ENCODE data around the gene RPS15A. TPM values are rescaled to one million over a fixed set of nuclear protein-coding genes. Genes with fewer than 3 reads are reported as not detected.
"Not testable (repeated sequence)": the region's sequence is repeated elsewhere in the genome, so short reads cannot be mapped to it uniquely, and the experiment has no call there.

Gene RPS15A
- polyA plus RNA-seq, 3 donors, result 2,577 to 2,870 (median 2,796) TPM

DNA sequence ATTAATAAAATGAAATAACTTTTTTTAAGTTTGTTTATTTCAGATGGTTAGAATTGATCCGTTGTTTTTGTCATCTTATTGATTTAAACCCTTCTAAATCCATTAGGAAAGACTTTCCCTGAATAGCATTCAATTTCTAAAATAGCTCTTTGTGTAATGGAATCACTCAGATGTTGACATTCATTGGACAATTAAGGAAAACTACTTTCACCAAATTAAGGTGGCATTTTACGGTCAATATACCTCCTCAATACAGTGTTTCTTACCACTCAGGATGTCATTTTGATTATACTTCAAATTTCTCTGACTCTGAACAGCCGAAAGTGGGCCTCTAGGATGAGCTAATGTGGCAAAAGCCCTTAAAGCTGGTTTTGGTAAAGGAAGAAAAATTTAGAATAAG, 9.4 kb upstream of the RPS15A start:
- no peak for DNase-seq (ENCODE audit: low read depth in 3 of 3, low spot score in 2 of 3)

DNA sequence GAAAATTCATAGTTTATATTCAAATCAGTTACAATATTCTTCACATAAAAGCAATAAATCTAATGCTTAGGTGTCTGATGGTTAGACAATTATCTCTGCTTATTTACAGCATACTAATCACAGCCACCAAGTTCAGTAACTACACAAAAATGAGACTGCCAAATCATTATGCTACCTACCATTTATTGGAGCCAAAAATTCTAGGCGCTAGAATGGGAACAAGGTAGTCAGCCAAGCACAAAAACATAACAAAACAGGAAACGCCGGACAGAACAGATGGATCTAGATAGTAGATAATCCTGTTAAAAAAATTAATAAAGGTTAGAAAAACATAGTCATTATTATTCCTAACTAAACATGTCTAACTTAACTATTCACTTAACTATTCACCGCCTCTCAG, 7.6 kb upstream of the RPS15A start:
- no peak for DNase-seq (ENCODE audit: low read depth in 3 of 3, low spot score in 2 of 3)

DNA sequence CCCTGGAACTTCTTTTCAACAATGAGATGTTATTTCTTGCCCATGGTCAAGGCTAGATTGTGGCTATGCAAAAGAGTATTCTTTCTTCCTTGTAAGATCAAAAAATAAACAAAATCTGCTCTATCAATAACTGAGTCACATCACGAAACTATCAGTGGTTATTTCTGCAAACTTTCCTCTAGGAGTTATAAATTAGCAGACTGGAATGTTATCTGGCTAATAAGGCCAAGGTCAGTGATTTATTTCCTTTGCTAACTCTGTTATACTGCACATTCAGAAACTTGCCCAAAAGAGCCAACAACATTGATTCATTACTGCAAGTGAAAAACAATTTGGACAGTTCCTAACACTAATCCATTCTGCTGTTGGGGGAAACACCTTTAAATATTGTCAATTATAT, 6.2 kb upstream of the RPS15A start:
- no peak for DNase-seq (ENCODE audit: low read depth in 3 of 3, low spot score in 2 of 3)

DNA sequence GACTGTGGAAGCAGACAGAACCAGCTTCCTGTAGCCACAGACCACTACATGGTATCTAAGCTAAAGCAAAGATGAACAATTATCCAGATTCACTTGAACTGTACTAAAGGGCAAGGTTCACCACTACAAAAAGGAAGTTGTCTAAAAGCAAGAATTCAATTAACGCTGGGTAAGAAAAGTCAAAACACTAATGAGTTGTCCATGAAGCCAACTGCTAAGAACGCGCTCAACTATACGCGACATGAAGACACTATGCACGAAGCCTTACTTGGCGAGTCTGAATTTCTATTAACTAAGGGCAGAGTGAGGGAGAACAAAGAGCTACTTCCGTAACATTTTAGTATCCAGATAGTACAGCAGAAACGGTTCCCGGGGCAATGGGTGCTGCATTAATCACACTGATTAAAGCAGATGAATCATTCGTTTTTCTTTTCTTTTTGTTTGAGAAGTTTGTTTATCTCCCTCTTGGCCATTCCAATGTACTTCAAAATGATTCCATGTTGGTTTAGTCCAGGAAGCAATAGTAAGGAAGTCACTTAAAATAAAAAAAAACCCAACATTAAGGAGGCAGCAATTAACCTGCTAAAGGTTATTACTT, 2.8 kb upstream of the RPS15A start:
- no peak for DNase-seq (ENCODE audit: low read depth in 3 of 3, low spot score in 2 of 3)

DNA sequence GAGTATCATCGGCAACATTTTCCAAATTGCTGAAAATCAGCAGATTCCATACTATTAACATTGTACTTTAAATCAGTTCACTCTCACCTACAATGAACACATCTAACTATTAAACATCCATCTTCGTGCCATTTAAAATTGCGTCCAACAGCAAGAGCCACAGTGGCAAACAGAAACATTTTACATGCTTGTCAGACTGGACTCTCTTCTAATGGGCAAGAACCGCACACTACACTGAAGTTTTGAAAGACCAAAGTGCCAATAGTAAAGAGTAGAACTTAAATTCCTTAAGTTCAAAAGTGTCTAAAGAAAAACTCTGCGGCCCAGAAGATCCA, 652 bp downstream of the RPS15A start:
- no peak for DNase-seq (ENCODE audit: low read depth in 3 of 3, low spot score in 2 of 3)

DNA sequence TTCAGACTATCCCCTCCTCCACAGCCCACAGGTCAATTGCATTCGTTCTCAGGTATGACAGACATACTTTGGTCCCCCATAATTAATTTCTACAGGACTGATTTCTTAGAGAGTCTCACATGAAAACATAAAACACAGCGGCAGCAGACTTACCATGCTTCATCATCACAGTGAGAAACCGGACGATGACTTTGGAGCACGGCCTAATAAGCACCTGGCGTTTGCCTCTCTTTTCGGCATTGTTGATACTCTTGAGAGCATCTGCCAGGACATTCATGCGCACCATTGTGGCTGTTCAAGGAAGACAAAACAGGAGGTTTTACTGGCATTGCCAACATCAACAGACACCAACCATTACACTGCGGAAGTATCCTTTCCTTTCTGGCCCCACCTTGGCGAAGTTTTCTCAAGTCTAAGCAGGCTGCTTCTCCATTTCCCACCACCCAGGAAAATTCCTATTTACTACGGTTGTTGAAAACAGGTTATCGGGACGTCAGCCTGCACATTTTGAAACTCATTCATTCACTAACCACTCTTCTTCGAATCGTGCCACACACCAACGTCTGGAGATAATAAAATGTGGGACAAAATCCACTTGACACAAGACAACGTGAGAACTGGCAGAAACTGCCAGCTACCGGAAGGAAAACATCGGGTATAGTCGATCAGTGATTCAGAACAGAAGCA, 1.2 kb downstream of the RPS15A start:
- DNase-seq (ENCODE audit: low read depth in 3 of 3, low spot score in 2 of 3), result no peak

DNA sequence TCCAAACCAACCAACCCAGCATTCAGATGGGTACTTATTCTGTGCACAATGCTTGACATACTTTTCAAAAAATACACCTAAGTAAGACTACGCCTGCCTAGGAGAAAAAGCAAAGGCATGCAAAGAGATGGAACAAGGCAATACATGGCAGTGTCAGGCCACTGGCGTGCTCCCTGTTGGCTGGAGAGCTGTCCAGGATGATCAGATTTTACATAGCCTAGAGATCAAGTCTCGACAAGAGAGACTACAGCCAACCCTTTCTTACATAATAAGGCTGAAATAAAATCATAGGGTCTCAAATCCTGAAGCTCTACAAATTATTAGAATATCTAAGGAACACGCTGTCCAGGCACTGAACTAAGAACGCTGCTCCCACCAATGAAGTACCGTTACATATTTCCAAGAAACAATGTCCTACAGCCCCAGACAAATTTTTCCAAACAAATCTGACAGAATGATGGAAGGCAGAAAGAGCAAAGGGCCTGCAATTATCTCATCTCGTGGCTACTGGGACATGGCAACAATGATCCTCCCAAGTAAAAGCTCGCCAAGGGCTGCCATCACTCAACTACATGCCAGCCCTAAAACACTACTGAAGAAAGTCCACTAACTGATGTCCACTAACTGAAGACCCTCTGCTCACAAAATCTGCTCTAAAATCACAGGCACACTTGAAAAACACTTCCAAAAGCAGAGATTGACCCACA, 5.1 kb downstream of the RPS15A start:
- no peak for DNase-seq (ENCODE audit: low read depth in 3 of 3, low spot score in 2 of 3)

DNA sequence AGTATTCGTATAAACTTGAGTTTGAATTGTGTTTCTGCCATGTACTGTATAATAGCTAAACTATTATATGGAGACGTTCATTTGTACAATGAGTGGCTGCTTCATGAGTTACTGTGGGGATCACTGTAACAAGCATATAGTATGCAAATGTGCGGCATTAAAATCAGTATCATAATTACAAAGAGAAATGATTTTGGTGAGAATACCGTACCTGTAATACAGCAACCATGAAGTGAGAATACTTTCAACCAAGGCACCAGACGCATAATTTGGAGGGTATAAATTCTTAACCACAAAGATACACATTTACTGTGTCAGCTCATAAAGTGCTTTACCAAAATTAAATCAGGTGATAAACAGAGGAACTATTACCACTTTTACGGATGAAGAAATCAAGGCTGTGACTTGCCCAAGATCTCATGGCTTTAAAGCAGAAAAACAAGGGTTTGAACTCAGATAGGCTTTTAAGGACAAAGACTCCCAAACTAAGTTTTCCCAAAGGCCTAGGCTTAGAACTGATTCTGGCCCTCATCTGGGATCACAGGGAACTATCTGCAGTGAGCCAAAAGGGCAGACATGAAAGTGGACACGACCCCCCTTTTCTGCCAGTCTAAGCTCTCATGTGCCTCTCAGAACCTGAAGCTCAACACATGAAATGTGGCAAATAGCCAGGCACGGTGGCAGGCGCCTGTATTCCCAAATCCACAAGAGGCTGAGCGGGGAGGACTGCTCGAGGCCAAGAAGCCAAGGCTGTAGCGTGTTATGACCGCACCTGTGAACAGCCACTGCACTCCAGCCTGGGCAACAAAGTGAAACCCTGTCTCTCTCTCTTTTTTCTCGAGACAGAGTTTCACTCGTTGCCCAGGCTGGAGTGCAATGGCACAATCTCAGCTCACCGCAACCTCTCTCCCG, 6.4 kb downstream of the RPS15A start:
- no peak for DNase-seq (ENCODE audit: low read depth in 3 of 3, low spot score in 2 of 3)

DNA sequence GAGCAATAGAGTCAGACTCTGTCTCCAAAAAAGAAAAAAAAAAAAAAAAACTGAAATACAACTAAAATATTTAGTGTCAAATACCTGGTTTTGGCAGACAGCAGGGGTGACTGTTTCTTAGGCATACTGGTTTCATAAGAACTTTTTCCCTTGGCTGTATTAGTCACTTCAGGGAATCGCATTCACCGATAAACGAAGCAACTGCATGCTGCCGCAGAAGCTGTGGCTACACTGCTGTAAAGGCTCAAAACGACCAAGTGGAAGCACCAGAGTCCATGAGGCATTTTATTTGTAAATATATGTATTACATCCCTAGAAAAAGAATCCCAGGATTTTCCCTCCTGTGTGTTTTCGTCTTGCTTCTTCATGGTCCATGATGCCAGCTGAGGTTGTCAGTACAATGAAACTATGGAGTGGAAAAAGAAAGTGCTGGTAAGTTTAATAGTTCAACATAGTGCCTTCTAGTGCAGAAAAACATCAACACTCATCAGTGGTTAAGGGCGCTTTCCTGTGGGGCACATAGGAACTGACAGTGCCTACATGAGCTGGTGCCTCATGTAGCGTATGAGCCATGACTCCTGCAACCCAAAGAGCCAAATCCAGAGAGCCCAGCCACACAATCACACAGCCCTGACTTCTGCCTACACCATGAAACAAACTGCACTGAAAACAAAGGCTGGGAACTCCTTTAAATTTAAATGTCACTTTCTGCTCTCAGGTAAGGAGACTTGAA, 7.3 kb downstream of the RPS15A start:
- no peak for DNase-seq (ENCODE audit: low read depth in 3 of 3, low spot score in 2 of 3)

DNA sequence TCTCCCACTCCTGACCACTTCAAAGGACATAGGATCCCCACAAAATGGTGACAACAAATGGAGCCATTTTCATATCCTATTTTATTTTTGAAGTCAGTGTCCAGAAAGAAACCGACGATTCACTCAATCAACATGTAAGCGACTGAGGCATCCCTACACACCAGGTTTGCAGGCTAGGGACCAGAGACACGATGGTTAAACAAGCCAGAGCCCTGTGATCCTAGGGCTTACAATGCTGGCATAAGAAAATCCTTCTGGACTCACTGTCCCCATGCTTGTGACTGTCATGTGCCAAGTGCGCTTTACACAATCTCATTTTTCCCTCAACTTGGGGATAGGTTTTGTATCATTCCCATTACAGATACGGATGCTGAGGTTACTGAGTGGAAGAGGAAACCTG, 8.9 kb downstream of the RPS15A start:
- not testable (repeated sequence) for DNase-seq (ENCODE audit: low read depth in 3 of 3, low spot score in 2 of 3)

DNA sequence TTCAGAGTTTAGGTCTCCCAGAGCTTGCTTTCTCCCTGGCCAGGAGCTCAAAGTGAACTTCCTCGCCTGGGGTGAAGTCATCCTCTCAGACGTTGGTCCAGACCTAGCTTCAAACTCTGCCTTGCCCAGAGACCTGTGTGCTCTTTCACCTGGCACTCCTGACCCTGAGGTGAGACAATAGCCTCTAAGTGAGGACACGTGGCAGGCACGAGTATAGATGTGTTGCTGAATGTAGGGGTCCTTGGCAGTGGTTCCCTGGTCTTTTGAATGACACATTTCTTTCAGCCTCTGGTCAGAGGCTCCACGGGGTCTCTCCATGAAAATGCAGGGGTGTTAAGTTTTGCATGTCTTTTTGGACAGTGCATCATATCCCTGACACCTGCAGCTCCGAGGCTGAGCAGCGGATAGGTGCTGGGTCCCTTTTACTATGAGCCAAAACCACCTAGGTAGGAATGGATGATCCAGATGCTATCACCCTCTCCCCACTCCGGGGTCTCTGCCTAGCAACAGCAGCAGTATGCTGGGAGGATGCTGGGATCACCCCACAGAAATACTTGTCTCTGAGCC, 9.6 kb downstream of the RPS15A start:
- DNase-seq (ENCODE audit: low read depth in 3 of 3, low spot score in 2 of 3), result not testable (repeated sequence)

DNA sequence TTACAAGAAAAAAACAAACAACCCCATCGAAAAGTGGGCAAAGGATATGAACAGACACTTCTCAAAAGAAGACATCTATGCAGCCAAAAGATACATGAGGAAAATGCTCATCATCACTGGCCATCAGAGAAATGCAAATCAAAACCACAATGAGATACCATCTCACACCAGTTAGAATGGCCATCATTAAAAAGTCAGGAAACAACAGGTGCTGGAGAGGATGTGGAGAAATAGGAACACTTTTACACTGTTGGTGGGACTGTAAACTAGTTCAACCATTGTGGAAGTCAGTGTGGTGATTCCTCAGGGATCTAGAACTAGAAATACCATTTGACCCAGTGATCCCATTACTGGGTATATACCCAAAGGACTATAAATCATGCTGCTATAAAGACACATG, 12.5 kb downstream of the RPS15A start:
- not testable (repeated sequence) for DNase-seq (ENCODE audit: low read depth in 3 of 3, low spot score in 2 of 3)

DNA sequence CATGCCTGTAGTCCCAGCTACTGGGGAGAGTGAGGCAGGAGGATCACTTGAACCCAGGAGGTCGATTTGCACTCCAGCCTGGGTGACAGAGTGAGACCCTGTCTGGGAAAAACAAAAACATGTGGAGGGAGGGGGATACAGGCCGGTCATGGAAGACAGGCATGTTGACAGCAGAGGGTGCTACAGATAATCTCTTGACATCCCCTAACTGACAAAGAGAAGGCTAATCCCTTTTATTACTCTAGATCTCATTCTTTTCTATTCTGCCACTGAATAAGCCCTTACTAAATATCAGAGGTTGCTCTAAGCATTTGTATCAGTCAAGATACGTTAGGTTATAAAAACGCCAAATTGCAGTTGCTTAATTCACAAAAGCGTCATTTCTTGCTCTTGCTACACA, 13.8 kb downstream of the RPS15A start:
- DNase-seq (ENCODE audit: low read depth in 3 of 3, low spot score in 2 of 3), result not testable (repeated sequence)

DNA sequence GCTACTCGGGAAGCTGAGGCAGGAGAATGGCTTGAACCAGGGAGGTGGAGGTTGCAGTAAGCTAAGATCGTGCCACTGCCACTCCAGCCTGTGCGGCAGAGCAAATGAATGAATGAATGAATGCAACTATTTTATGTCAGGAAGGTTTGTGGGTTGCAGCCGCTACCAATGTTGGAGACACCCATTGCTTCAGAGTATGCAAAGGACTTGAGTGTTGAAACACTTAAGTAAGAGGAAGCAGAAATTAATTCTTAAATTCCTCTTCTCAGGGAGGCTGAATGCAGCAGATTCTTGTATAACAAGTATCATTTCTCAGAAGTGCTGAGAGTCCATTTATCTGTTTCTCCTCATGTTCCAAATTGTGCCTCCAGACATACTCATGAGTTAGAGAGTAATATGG, 15.5 kb downstream of the RPS15A start:
- not testable (repeated sequence) for DNase-seq (ENCODE audit: low read depth in 3 of 3, low spot score in 2 of 3)

DNA sequence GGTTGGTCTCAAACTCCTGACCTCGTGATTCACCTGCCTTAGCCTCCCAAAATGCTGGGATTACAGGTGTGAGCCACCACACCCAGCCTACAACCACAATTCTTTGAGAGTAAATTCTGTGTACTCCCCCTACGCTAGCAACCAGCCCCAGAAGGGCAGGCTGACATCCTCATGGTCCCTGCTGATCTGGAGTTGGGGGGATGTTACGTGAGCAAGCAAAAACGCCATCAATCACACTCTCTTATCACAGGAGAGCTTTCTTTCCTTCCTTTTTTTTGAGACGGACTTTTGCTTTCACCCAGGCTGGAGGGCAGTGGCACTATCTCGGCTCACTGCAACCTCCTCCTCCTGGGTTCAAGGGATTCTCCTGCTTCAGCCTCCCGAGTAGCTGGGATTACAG, 18.0 kb downstream of the RPS15A start:
- not testable (repeated sequence) for DNase-seq (ENCODE audit: low read depth in 3 of 3, low spot score in 2 of 3)

DNA sequence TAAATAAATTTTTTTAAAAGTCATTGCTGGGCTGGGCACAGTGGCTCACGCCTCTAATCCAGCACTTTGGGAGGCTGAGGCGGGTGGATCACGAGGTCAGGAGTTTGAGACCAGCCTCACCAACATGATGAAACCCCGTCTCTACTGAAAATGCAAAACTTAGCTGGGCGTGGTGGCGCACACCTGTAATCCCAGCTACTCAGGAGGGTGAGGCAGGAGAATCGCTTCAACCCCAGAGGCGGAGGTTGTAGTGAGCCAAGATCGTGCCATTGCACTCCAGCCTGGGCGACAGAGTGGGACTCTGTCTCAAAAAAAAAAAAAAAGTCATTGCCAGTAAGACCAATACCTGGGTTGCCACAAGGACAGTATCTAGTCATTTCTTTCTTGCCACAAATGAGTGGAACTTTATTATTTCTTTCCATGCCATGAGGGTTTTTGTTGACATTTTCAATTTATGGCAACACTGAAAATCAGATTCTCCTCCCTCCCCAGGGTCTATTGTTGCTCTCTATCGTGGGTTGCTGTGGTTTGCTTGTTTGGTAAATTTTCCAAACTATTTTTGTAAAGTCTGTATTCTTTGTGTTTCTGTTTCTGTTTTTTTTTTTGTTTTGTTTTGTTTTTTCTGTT, 19.7 kb downstream of the RPS15A start:
- not testable (repeated sequence) for DNase-seq (ENCODE audit: low read depth in 3 of 3, low spot score in 2 of 3)

DNA sequence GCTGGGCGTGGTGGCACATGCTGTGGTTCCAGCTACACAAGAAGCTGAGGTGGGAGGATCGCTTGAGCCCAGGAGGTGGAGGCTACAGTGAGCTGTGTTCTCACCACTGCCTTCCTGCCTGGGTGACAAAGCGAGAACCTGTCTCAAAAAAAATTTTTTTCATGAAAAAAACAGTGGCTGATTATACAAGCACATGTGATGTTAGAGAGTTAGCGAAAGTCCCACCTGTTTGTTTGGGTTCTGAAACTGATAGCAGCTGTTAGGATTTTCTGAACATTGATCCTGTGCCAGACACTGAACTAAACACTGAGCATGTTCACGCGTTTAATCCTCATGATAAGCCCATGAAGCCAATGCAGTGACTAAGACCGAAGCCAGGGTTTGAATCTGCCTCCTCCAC, 22.9 kb downstream of the RPS15A start:
- DNase-seq (ENCODE audit: low read depth in 3 of 3, low spot score in 2 of 3), result not testable (repeated sequence)

DNA sequence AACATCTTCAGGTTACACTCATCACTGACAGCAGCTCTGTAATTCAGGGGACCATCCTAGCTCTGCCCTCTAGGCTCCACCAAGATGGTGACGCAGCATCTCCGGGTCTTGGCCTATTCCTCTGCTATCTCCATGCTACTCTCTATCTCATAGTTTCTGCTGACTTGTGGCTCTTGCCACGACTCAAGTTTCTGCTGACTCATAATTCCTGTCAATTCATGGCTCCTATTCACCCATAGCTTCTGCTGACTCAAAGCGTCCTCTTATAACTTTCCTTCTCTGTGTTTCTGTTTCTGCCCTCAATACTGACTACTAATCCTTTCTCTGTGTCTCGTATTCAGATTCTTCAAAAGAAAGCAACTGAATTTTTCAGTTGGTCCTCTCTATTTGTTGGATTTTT, 27.4 kb downstream of the RPS15A start:
- DNase-seq (ENCODE audit: low read depth in 3 of 3, low spot score in 2 of 3), result not testable (repeated sequence)
